G401 (cell line): ENCODE results near the gene PRM1. TPM values are rescaled to one million over a fixed set of nuclear protein-coding genes. Genes with fewer than 3 reads are reported as not detected.

ENCODE experiments used
- DNase-seq: peaks from one replicate; pipeline ENCODE4 v3.0.0-alpha.2; 2015; ENCODE audit warnings: low spot score
- in situ Hi-C: cut with HindIII; loops from 2 replicates; pipeline ENCODE4 v1.10.0; 2016; ENCODE audit warnings: low sequenced_read_pairs, mixed read lengths
- total RNA-seq: library from RNA; depleted of rRNA; stranded (reverse); fragments of >200 nt; shearing (Covaris generic); gene quantifications from 2 replicates; pipeline ENCODE4 v1.2.3, GENCODE V29; 2014

Gene PRM1
- total RNA-seq, 1 experiment from 2014 or later: not detected

DNA sequence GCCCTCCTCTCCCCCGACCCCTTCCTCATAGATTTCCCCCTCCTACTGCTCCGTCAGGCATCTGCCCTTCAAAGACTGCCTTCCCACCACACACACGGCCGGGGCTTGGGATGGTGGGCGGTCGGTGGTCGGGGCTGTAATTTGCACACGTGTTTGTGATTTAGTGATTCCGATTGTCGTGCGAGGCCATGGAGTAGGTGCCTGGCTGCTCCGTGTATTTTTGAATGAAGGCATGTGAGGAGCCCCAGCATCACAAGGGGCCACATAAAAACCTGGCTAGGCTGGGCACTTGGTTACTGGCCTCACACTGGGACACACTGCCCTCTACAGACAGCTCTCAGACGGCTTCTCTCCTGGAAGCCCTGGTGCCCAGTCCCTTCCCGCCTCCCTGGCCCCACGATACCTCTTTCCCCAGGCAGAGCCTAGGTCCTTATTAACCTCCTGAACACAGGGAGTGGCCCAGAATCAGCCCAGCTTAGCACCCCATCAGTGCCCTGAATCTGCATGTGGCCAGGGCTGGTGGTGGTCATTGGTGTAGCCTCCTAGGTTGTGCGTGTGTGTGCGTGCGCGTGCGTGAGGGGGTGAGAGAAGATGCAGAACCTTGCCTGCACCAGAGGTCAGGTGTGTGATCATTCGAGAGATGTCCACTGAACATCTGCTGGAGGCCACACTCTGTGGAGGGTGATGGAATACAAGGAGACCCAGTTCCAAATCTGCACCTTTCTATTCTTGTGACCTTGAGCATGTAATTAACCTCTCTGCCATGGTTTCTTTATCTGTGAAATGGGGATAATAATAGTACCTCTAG is 23.8 kb downstream of the PRM1 start:
- peak; percentile 92 for DNase-seq
- in situ Hi-C loops: no loop called here

DNA sequence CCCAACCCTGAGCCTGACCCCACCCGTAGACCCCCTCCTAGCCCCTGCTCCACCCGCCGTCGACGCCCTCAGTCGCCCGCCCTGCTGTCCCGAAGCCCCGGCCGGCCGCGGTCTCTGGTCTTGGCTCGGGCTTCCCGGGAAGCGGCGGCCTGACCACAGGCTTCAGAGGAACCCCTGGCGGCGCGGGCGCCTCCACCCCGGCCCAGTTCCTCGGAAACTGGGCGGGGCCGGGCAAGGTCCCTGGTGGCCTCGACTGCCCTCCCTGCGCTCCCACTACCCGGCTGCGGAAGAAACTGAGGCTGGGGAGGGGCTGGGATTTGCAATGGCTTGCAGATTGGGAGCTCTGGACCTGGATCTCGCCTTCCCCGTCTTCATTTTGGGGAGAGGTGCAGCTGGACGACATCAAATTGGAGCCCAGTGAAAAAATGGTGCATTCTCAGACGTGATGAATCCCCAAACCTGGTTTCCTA is 24.4 kb downstream of the PRM1 start:
- in situ Hi-C loops: no loop called here
- peak; percentile 23 for DNase-seq

DNA sequence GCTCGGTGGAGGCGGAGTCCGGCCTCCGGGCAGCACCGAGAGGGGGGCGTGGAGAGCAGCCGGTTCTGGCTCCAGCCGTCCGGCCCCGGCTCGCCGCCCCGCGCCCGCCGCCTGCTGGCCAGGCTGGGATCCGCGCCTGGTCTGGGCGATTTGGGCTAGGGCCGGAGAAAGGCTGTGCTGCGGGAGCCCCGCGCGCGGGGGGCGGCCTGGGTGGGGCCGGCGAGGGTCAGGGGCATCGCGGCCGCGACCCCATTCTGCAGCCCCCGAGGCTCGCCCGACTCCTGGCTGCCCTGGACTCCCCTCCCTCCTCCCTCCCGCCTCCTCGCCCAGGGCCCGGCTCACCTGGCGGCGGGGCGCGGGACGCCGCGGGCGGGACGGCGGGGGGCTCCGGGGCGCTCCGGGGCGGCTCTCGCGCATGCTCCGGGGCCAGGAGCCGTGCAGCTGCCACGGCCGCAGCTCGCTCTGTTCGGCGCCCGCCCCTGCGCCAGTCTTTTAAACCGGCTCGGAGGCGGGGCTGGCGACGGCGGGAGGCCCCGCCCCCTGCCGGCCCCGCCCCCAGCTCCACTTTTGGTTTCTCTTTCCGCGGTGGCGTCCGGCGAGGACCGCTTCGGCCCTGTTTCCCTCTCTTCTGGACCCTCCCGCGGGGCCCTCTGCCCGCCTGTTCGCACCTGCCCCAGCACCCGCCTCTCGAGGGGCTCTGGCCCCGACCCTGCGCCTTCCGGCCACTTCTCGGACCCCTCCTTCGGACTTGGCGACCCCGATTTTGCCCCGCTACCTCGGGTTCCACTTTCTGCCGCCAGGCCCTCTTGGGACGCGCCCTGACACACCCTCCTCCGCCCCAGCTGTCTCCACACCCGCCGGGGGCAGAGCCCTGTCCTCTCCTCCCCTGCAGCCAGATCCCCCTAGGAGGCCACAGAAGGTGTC is 25.1 kb downstream of the PRM1 start, which contains the start of gene SOCS1:
SOCS1 (minus strand) TSS at position 468 of the 924 bp plus-strand sequence. CDS start 726 bp downstream, outside the sequence.
- DNase-seq: peak; percentile 79
- in situ Hi-C loops: no loop called here

DNA sequence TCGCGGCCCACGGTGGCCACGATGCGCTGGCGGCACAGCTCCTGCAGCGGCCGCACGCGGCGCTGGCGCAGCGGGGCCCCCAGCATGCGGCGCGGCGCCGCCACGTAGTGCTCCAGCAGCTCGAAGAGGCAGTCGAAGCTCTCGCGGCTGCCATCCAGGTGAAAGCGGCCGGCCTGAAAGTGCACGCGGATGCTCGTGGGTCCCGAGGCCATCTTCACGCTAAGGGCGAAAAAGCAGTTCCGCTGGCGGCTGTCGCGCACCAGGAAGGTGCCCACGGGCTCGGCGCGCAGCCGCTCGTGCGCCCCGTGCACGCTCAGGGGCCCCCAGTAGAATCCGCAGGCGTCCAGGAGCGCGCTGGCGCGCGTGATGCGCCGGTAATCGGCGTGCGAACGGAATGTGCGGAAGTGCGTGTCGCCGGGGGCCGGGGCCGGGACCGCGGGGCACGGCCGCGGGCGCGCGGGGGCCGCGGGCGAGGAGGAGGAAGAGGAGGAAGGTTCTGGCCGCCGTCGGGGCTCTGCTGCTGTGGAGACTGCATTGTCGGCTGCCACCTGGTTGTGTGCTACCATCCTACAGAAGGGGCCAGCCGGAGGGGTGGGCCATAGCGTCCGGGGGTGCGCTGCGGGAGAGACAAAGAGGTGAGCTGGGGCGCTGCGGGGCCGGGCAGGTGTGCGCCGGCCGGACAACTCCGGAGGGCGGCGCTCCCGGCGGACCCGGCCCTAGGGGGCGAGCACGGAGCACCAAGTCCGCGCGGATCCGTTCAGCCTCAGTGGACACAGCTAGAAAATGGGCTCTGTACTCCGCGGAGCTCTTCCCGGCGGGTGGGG is 26.0 kb downstream of the PRM1 start:
- DNase-seq: peak; percentile 26
- in situ Hi-C loops: no loop called here

DNA sequence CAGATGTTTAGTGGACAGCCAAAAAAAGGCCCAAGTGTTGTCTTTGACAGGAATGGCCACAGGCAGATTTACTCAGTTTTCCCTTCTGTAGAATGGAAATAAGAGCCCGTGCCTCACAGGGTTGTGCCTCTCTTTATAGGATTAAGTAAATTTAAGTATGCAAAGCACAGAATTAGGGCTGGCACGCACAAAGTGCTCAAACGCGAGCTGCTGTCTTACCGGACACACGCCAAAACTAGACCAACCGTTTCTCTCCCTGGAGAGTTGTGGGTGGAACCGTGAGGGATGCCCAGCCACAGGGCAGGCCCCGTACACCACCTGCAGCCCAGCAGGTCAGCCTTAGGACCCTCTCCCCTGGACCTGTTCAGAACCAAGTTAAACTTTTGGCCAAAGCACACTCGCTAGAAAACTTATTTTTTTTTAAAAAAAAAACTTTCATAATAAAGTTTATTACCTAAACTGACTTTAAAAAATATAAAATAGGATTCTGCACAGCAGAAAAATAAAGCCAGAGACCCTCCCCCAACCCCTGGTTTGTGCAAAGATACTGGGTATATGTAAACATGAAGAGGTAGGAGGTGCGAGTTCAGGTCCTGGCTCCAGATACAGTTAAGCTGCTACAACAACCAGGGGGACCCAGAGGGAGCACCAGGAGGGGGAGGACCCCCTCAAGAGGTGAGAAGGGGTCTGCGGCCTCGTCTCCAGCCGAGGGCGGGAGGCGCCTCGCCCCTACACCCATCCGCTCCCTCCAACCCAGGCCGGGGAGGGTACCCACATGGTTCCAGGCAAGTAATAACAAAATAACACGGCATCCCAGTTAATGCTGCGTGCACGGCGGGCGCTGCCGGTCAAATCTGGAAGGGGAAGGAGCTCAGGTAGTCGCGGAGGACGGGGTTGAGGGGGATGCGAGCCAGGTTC is 26.9 kb downstream of the PRM1 start:
- in situ Hi-C loops: no loop called here
- DNase-seq: no peak

DNA sequence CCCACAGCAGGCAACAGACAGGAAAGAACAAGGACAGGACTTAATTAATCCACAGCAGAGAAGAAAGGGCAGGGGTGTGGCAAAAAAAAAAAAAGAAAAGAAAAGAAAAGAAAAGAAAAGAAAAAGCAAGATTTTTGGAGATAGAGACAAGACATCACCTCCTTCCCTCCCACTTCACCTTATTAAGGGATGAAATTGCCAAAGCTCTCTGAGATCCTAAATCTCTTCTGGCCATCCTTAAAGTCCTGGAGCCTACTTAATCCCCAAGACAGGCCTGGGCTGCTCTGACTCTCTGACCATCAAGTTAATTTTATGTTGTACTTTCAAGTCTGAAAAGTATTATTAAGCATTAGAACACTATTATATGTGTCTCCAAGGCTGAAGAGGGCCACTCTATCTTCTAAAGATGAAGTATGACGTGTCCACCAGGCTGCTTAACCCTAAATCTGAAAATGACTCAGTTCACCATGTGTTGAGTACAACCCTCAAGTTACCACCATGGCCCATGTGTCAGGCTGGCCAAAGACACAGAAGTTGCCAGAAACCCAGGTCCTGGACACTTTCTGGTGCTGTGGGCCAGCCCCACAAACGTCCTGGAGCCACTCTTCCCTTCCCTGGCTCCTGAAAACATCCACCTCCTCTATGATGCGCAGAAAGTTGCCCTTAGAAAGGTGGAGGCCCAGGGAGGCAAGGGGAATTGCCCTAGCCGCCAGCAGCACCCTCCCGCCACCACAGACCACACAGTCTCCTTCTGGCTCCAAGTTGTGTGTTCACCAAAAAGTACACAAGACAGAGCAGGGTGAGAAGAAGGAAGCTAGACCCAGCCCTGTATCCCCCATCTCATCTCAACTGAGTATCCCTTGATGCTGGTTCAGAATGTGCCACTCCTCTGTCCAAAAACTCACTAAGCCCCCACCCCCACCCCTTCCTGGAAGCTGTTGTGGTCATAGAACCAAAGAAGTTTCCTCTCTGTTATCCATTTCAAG is 27.8 kb downstream of the PRM1 start:
- no peak for DNase-seq
- in situ Hi-C loops: no loop called here

DNA sequence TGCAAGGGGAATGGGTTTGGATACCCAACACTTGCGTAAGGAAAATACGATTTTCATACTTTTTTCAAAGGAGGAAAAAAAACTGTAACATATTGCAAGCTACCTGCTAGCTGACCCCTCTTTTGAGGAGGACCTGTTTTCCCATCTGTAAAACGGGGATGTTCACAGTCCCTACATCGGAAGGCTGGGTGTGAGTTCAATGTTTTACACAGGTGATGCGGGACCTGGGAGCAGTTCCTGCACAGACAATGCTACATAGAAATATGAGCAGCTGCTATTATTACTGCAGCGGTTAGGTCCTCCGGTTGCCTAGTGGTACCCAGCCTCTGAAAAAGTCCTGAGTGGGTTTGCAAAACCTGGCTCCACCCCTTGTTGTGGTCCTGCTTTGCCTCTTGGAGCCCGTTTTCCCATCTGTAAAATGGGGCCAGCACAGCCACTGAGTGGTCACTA is 28.6 kb downstream of the PRM1 start:
- in situ Hi-C loops: no loop called here
- no peak for DNase-seq

DNA sequence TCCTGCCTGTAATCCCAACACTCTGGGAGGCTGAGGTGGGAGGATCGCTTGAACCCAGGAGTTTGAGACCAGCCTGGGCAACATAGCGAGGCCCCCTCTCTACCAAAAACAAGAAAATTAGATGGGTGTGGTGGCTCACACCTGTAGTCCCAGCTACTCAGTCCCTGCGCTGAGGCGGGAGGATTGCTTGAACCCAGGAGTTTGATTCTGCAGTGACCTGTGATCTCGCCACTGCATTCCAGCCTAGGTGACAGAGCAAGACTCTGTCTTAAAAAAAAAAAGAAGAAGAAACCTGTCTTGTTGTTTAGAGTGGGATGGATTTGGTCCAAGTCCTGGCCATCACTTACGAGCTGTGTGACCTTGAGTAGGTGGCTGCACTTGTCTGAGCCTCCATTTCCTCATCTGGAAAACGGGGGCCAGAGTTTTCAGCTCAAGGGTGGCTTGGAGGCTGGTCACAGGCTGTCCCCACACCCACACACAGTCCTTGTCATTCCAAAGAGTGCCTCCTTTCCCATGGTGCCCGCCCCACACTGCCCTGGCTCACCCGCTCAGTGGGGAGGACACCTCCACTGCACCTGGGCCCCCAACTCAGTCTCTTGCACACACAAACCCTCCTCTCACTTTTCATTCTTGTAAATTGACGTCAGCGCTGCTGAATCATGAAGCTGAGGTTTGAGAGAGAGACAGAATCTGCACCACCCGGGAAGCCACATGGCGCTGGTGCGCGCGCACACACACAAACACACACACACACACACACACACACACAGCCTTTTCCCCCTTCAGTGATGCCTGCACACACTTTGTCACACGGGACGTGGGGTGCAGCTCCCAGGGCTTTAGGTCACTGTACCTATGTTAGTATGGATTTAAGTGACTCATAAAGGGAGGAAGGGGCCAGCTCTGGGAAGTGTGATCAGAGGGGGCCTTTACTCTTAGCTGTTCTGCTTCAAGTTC is 29.3 kb downstream of the PRM1 start:
- in situ Hi-C loops: no loop called here
- DNase-seq: no peak

DNA sequence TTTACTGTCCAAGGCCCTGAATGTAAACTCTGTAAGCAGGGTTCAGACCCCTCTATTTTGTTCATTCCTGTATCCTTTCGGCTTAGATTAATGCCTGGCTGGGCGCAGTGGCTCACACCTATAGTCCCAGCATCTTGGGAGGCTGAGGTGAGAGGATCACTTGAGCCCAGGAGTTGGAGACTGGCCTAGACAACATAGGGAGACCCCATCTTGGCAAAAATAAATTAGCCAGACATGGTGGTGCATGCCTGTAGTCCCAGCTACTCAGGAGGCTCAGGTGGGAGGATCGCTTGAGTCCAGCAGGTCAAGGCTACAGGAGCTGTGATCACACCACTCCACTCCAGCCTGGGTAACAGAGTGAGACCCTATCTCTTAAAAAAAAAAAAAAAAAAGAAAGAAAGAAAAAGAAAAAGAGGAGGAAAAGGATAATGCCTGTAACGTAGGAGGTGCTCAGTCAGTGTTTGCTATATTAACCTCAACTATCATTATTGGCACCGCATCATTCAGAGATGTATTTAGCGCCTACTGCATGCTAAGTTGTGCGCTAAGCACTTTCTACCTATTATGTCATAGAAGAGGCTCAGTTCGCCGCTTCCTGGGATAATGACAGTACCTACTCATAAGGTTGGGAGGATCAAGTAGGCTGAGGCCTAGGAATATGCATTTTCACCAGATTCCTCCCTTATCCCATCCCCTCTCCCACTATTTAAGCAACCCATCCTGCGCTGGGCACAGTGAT is 30.2 kb downstream of the PRM1 start:
- no peak for DNase-seq
- in situ Hi-C loops: no loop called here

DNA sequence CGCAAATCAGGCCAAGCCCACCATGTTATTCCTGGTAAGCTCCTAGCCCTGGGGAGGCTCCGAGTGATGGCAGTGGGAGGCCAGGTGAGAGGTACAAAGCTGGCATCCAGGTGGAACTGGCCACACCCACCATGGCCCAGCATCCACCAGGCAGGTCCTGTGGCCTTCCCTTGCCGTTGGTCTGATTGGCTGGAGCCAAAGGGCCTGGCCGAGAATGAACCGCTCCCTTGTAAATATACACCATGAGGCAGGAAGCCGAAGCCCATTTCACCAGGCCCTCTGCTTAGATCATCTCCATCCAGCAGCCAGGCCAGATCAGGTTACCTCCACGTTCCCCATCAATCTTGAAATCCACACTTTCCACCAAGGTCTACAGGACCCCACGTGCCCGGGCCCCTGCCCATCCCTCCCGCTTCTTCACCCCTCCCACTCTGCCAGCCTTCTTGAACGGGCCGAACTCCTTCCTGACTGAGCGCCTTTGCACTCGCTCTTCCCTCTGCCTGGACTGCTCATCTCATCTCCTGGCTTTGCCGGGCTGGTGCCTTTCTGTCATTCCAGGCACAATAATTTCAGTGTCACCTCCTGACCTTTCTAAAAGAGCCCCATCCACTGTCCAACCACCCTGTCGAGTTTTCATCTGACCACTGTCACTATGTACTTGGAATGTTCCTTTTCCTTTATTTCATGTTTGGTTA is 30.9 kb downstream of the PRM1 start:
- in situ Hi-C loops: no loop called here

DNA sequence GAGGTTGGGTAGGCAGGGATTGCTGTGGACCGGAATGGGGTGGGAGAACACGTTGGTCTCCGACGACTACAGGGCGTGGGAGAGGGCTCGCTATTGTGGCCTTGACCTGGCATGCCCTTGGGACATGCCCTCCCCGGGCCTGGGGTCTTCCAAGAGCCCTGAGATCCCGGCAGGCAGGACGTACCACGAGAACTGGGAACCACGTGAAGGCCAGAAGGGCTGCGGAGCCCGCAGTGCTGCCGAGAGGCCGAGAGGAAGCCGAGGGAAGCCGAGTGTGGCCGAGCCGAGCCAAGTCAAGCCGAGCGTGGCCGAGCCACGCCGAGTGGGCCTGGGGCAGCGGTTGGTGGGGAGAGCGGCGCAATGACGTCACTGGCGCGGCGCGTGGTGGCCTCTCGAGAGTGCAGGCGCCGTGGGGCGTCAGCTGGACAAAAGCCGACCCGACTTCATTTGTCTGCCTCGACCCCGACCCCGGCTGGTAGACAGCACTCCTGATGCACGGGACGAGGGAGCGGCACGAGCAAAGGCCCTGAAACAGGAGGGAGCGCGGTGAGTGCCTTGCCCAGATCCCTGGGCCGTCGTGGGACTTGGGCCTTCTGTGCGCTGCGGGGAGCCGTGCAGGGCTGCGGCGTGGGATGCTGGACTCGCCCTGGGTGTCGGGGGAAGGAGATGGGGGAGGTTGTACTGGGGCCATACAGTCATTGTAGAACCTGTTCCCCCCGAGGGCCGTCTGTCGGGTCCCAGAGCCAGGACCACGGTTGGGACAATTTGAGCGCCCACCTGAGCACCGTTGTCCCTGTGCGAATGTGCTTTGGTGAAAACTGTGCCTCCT is 31.7 kb downstream of the PRM1 start:
- in situ Hi-C loops: no loop called here

More for the DNA sequence above, 30.9 kb downstream of the PRM1 start:
- DNase-seq: no peak

DNA sequence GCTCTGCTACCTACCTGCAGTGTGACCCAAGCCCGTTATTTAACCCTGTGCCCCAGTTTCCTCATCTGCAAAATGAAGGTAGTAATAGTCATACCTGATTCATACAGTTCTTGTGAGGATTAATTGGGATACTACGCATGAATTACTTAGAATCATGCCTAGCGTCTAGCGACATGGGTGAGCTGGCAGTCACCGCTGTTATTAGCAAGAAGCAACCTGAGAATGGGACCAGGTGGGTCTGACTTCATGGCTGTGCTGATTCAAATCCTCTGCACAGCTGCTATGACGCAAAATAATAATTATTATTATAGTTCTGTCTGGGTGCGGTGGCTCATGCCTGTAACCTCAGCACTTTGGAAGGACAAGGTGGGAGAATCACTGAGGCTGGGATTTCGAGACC is 33.0 kb downstream of the PRM1 start:
- DNase-seq: no peak
- in situ Hi-C loops: no loop called here

More for the DNA sequence above, 31.7 kb downstream of the PRM1 start:
- no peak for DNase-seq

DNA sequence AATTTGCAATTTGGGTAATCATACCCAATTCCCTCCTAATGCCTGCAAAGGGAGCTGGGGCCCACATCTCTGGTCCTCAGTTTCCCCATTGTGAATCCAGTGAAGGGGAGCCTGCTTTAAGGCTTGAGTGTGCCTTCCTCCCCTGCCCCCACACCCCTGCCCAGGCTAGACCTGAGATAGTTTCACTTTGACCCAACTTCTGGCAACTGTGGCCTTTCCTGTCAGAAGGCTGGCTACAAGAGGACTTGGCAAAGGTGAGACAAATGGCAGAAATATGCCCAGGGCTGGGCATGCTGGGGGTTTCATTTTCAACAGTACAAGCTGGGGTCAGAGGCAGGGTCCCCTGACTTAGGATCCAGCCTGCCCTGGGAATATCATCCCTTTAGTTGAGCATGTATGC is 35.1 kb downstream of the PRM1 start:
- in situ Hi-C loops: no loop called here
- DNase-seq: no peak

DNA sequence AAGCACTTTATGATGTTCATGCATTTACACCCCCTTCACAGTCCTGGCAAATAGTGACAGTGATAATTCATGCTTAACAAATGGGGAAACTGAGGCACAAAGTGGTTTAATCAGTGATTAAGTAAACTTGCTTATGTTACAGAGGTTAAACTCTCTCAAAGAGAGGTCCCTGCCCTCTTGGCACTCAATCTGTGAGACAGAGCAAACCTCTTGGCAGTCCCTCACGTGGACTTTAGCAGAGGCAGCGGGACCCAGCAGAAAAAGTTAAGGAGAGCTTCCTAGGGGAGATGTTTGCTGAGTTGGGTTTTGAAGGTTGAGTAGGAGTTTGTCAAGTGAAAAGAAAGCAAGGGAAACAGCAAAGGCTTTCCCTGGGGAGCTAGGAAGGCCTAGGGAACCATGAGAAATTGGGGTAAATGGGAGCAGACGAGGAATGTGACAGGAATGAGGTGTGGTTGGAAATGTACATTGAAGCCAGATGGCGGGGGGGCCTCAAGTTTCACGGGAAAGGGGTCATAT is 35.9 kb downstream of the PRM1 start:
- in situ Hi-C loops: no loop called here

More for the DNA sequence above, 35.9 kb downstream of the PRM1 start:
- DNase-seq: no peak
